Ammon's horn (tissue), 1 donor: ENCODE data around the gene LARP1.

Experiments
- DNase-seq: peaks from one replicate; pipeline ENCODE4 v3.0.0-alpha.2; 2016; ENCODE audit warnings: low spot score

LARP1 gene

GRCh38 chr5:154858972-154859871, 104.0 kb downstream of the LARP1 start:
- no peak for DNase-seq

GRCh38 chr5:154860123-154860522, 104.9 kb downstream of the LARP1 start:
- DNase-seq: no peak

- no peak for DNase-seq
Measured at GRCh38 chr5:154860765-154861164, 105.6 kb downstream of the LARP1 start.

GRCh38 chr5:154861946-154862345, 106.8 kb downstream of the LARP1 start:
- DNase-seq: no peak

GRCh38 chr5:154862766-154863165, 107.6 kb downstream of the LARP1 start:
- no peak for DNase-seq

- no peak for DNase-seq
Measured at GRCh38 chr5:154863291-154864080, 108.3 kb downstream of the LARP1 start.

GRCh38 chr5:154865466-154866184, 110.4 kb downstream of the LARP1 start:
- no peak for DNase-seq

GRCh38 chr5:154866841-154867240, 111.7 kb downstream of the LARP1 start:
- no peak for DNase-seq
